Measurements from ENCODE around the gene TMIGD2.

DNA sequence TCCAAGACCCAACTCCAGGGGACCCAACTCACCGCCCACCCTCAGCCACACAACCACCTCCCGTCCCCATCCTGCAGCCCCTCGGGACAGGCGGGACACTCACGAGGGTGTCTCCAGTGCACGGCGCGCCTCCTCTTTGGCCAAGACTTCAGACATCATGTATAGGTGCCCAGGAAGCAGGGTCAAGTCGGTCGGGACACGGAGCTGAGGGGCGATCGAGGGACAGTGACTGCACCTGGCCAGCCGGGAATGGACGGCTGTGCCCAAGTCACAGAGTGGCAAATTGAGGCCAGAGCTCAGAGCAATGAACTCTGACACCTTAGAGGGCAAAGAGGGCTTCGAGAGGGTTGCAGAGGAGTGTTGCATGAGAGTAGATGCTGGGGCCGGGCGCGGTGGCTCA lies 27.7 kb upstream of the TMIGD2 start:
- no peak for TF ChIP-seq REST (IDR thresholded peaks at IDR 0.05; ENCODE audit: insufficient read depth in 1 of 2, low read depth in 2 of 2, low read length in 1 of 2)
- TF ChIP-seq, protein P1, sequence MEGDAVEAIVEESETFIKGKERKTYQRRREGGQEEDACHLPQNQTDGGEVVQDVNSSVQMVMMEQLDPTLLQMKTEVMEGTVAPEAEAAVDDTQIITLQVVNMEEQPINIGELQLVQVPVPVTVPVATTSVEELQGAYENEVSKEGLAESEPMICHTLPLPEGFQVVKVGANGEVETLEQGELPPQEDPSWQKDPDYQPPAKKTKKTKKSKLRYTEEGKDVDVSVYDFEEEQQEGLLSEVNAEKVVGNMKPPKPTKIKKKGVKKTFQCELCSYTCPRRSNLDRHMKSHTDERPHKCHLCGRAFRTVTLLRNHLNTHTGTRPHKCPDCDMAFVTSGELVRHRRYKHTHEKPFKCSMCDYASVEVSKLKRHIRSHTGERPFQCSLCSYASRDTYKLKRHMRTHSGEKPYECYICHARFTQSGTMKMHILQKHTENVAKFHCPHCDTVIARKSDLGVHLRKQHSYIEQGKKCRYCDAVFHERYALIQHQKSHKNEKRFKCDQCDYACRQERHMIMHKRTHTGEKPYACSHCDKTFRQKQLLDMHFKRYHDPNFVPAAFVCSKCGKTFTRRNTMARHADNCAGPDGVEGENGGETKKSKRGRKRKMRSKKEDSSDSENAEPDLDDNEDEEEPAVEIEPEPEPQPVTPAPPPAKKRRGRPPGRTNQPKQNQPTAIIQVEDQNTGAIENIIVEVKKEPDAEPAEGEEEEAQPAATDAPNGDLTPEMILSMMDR (IDR thresholded peaks at IDR 0.05) = no peak
- no peak for TF ChIP-seq POLR2AphosphoS5 (IDR thresholded peaks at IDR 0.05; ENCODE audit: low read depth, low read length)
- TF ChIP-seq SIN3A (IDR thresholded peaks at IDR 0.05; ENCODE audit: borderline replicate concordance, insufficient read depth, low read depth, low read length) = no peak
- TF ChIP-seq TCF7L2 (IDR thresholded peaks at IDR 0.05; ENCODE audit: low read depth, low read length) = no peak
